ENCODE data around the gene SECTM1.
"Not testable (repeated sequence)": the region's sequence is repeated elsewhere in the genome, so short reads cannot be mapped to it uniquely, and the experiment has no call there.

Gene SECTM1

GRCh38 chr17:82349287-82349701, 15.7 kb upstream of the SECTM1 start:
- peak in 1 of 2 donors; percentile 33 for DNase-seq (ENCODE audit: low read depth in 2 of 2)
- H3K4me3 ChIP-seq (replicated peaks in 1 of 2; ENCODE audit: low read depth in 2 of 2, low read length in 2 of 2), result no peak overlapping the region
- TF ChIP-seq CTCF (IDR thresholded peaks at IDR 0.05; ENCODE audit: low read depth, low read length), result no peak

GRCh38 chr17:82348866-82349265, 15.3 kb upstream of the SECTM1 start:
- DNase-seq (ENCODE audit: low read depth in 2 of 2), result no peak
- TF ChIP-seq CTCF (IDR thresholded peaks at IDR 0.05; ENCODE audit: low read depth, low read length), result no peak
- H3K4me3 ChIP-seq (replicated peaks in 1 of 2; ENCODE audit: low read depth in 2 of 2, low read length in 2 of 2), result no peak overlapping the region

- no peak for TF ChIP-seq CTCF (IDR thresholded peaks at IDR 0.05; ENCODE audit: low read depth, low read length)
- no peak overlapping the region for H3K4me3 ChIP-seq (replicated peaks in 1 of 2; ENCODE audit: low read depth in 2 of 2, low read length in 2 of 2)
- DNase-seq (ENCODE audit: low read depth in 2 of 2), result no peak
These were observed 14.9 kb upstream of the SECTM1 start for GRCh38 chr17:82348434-82348833.

GRCh38 chr17:82347994-82348393, 14.4 kb upstream of the SECTM1 start:
- H3K4me3 ChIP-seq (replicated peaks in 1 of 2; ENCODE audit: low read depth in 2 of 2, low read length in 2 of 2); DNase-seq (ENCODE audit: low read depth in 2 of 2): not testable (repeated sequence)

- TF ChIP-seq CTCF (IDR thresholded peaks at IDR 0.05; ENCODE audit: low read depth, low read length), result no peak
- no peak for DNase-seq (ENCODE audit: low read depth in 2 of 2)
- H3K4me3 ChIP-seq (replicated peaks in 1 of 2; ENCODE audit: low read depth in 2 of 2, low read length in 2 of 2), result no peak overlapping the region
These were observed 13.1 kb upstream of the SECTM1 start for GRCh38 chr17:82346342-82347300.

GRCh38 chr17:82345151-82345976, 11.8 kb upstream of the SECTM1 start:
- no peak for TF ChIP-seq CTCF (IDR thresholded peaks at IDR 0.05; ENCODE audit: low read depth, low read length)
- no peak for DNase-seq (ENCODE audit: low read depth in 2 of 2)
- H3K4me3 ChIP-seq (replicated peaks in 1 of 2; ENCODE audit: low read depth in 2 of 2, low read length in 2 of 2), result no peak overlapping the region
